HG03103 (cell line): ENCODE results near the gene KIF4A.

Source experiments
- ATAC-seq: cut with Tn5 transposase; IDR thresholded peaks from one replicate; pipeline ENCODE4 v1.9.1; 2021; ENCODE audit warnings: low read depth; ENCODE audit not compliant: unreplicated experiment

Gene KIF4A

GRCh38 chrX:70434914-70435586 lies 145.1 kb downstream of the KIF4A start:
- ATAC-seq: no peak

- ATAC-seq: no peak
These were observed 146.4 kb downstream of the KIF4A start for GRCh38 chrX:70436343-70436742.

- ATAC-seq: no peak
These were observed 147.1 kb downstream of the KIF4A start for GRCh38 chrX:70437011-70437410.

GRCh38 chrX:70437921-70438665 lies 148.2 kb downstream of the KIF4A start:
- ATAC-seq: no peak

- no peak for ATAC-seq
These were observed 149.1 kb downstream of the KIF4A start for GRCh38 chrX:70439016-70439415.

- no peak for ATAC-seq
These were observed 152.3 kb downstream of the KIF4A start for GRCh38 chrX:70442224-70442623.

GRCh38 chrX:70444326-70444945 lies 154.5 kb downstream of the KIF4A start, which contains the start of gene DLG3:
Gene DLG3, plus strand, starts transcription at chrX:70444835. Its CDS starts 367 bp downstream, at chrX:70445202.
- no peak for ATAC-seq

GRCh38 chrX:70444946-70445656 lies 155.2 kb downstream of the KIF4A start:
- ATAC-seq: no peak

GRCh38 chrX:70445951-70446350 lies 156.0 kb downstream of the KIF4A start:
- ATAC-seq: no peak

- ATAC-seq: no peak
These were observed 156.8 kb downstream of the KIF4A start for GRCh38 chrX:70446380-70447350.

- ATAC-seq: no peak
These were observed 159.6 kb downstream of the KIF4A start for GRCh38 chrX:70449457-70449966.

GRCh38 chrX:70452143-70452733 lies 162.3 kb downstream of the KIF4A start:
- peak; percentile 46 for ATAC-seq

- no peak for ATAC-seq
These were observed 163.2 kb downstream of the KIF4A start for GRCh38 chrX:70453024-70453618.

- ATAC-seq: no peak
These were observed 164.8 kb downstream of the KIF4A start for GRCh38 chrX:70454441-70455365.

- ATAC-seq: no peak
These were observed 165.7 kb downstream of the KIF4A start for GRCh38 chrX:70455366-70456202.

GRCh38 chrX:70456256-70456655 lies 166.4 kb downstream of the KIF4A start:
- no peak for ATAC-seq

- no peak for ATAC-seq
These were observed 171.1 kb downstream of the KIF4A start for GRCh38 chrX:70461026-70461425.
